Ishikawa (cell line): Measurements from ENCODE around the gene DMRTA2.

ENCODE experiments used
- CEBPB ChIP-seq: IDR thresholded peaks from 2 replicates; pipeline ENCODE4 v1.6.1; 2012
- CREB1 ChIP-seq: IDR thresholded peaks from 2 replicates; pipeline ENCODE4 v1.6.1; 2012; ENCODE audit warnings: low read depth
- EGR1 ChIP-seq: IDR thresholded peaks from 2 replicates; pipeline ENCODE4 v1.6.1; 2012
- EP300 ChIP-seq: IDR thresholded peaks from 2 replicates; pipeline ENCODE4 v1.6.1; 2012; ENCODE audit warnings: borderline replicate concordance
- FOXM1 ChIP-seq: IDR thresholded peaks from 2 replicates; pipeline ENCODE4 v1.6.1; 2012; ENCODE audit warnings: low read depth, borderline replicate concordance
- NFIC ChIP-seq: IDR thresholded peaks from 2 replicates; pipeline ENCODE4 v1.6.1; 2012
- RAD21 ChIP-seq: IDR thresholded peaks from 2 replicates; pipeline ENCODE4 v1.6.1; 2012; ENCODE audit warnings: low read depth
- TAF1 ChIP-seq: IDR thresholded peaks from 2 replicates; pipeline ENCODE4 v1.6.1; 2012; ENCODE audit warnings: low read depth, mild to moderate bottlenecking
- TCF12 ChIP-seq: IDR thresholded peaks from 2 replicates; pipeline ENCODE4 v1.6.1; 2012; ENCODE audit warnings: low read depth
- TEAD4 ChIP-seq: IDR thresholded peaks from 2 replicates; pipeline ENCODE4 v1.6.1; 2012
- YY1 ChIP-seq: IDR thresholded peaks from 2 replicates; pipeline ENCODE4 v1.6.1; 2012; ENCODE audit warnings: low read depth
- ZBTB7A ChIP-seq: IDR thresholded peaks from 2 replicates; pipeline ENCODE4 v1.6.1; 2012; ENCODE audit warnings: low read depth
- TF ChIP-seq, protein P1 (sequence below): IDR thresholded peaks from 2 replicates; pipeline ENCODE4 v1.6.1; 2012; ENCODE audit warnings: low read depth, mild to moderate bottlenecking
- TF ChIP-seq, protein P2 (sequence below): IDR thresholded peaks from 2 replicates; pipeline ENCODE4 v1.6.1; 2012
- TF ChIP-seq, protein P3 (sequence below): IDR thresholded peaks from 2 replicates; pipeline ENCODE4 v1.6.1; 2012

Gene DMRTA2

DNA sequence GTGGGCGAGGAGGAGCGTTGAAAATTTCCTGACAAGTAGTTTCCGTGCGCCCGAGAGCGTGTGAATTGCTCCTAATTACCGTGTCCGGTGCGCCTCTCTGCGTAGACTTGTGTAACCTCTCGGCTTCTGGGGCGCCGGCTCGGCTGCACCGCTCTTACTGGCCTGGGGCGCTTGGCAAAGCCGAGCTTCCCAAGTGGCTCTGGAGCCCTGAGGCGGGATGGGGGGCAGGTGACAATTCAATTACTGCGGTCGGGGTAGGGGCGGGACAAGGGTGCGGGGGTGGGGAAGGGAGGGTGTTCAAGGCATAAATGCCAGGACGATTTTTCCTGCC is 392 bp upstream of the DMRTA2 start:
- TF ChIP-seq TCF12 (no peak), CEBPB (peak; percentile 37; the same call in 1 of the 2 replicates)

DNA sequence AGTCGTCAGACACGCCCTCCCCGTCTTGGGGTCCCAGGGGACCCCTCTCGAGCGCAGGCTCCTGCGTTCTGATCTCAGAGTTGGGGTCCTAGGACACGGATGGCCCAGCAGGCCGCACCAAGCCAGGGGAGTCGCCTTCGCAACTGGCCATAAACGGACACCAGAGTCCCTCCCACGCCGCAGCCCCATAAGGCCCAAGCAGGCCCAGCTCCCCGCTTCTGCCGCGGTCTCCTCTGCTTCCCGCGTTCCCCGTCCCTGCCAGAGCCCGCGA is 633 bp downstream of the DMRTA2 start:
- TF ChIP-seq ZBTB7A: no peak
- no peak for TF ChIP-seq EGR1
- TF ChIP-seq CEBPB: no peak
- no peak for TF ChIP-seq FOXM1
- TF ChIP-seq, protein P1, sequence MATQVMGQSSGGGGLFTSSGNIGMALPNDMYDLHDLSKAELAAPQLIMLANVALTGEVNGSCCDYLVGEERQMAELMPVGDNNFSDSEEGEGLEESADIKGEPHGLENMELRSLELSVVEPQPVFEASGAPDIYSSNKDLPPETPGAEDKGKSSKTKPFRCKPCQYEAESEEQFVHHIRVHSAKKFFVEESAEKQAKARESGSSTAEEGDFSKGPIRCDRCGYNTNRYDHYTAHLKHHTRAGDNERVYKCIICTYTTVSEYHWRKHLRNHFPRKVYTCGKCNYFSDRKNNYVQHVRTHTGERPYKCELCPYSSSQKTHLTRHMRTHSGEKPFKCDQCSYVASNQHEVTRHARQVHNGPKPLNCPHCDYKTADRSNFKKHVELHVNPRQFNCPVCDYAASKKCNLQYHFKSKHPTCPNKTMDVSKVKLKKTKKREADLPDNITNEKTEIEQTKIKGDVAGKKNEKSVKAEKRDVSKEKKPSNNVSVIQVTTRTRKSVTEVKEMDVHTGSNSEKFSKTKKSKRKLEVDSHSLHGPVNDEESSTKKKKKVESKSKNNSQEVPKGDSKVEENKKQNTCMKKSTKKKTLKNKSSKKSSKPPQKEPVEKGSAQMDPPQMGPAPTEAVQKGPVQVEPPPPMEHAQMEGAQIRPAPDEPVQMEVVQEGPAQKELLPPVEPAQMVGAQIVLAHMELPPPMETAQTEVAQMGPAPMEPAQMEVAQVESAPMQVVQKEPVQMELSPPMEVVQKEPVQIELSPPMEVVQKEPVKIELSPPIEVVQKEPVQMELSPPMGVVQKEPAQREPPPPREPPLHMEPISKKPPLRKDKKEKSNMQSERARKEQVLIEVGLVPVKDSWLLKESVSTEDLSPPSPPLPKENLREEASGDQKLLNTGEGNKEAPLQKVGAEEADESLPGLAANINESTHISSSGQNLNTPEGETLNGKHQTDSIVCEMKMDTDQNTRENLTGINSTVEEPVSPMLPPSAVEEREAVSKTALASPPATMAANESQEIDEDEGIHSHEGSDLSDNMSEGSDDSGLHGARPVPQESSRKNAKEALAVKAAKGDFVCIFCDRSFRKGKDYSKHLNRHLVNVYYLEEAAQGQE: no peak
- no peak for TF ChIP-seq TCF12
- TF ChIP-seq EP300: no peak
- no peak for TF ChIP-seq CREB1
- TF ChIP-seq TAF1: no peak
- TF ChIP-seq, protein P2, sequence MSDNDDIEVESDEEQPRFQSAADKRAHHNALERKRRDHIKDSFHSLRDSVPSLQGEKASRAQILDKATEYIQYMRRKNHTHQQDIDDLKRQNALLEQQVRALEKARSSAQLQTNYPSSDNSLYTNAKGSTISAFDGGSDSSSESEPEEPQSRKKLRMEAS: no peak
- TF ChIP-seq YY1: no peak
- TF ChIP-seq RAD21: no peak
- no peak for TF ChIP-seq TEAD4
- TF ChIP-seq, protein P3, sequence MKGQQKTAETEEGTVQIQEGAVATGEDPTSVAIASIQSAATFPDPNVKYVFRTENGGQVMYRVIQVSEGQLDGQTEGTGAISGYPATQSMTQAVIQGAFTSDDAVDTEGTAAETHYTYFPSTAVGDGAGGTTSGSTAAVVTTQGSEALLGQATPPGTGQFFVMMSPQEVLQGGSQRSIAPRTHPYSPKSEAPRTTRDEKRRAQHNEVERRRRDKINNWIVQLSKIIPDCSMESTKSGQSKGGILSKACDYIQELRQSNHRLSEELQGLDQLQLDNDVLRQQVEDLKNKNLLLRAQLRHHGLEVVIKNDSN: no peak
- no peak for TF ChIP-seq NFIC

DNA sequence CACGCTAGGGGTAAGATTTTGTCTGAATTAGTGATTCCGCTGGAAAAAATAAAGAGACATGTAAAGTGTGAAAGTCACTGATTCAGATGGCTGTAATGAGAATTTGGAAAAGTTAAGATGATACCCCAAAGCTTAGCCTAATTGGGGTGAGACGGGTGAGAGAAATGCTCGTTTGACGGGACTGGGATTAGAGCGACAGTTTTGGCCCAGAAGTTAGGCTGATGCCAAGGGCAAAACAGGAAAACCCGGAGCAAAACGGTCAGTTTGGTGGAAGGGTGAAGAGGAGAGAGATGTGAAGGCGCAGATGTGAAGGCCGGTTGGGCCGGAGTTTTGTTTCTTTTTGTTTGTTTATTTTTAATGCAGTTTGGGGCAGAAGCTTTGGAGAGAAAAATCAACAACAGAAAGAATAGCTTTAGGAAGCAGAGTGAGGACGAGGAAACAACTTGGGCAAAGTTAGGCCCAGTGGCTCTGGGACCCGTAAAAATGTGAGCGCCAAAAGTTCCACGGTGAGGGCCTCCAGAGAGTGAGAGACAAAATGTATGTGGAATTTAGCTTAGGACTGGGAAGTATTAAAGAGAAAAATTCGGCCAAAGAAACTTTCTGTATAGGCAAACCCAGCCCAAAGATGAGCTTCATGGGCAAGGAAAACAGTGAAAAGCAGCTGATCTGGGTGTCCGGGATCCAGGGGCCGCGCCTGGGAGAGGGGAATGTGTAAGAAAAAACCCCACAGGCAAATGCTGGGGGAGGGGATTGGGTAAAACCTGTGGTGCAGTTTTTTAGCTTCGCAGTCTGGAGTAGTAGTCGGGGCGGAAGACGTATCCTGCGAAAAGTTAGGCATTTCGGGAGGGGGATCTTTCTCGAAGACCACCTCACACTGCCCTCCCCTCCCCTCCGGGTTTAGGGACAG is 1.2 kb downstream of the DMRTA2 start:
- TF ChIP-seq EGR1 (no peak), TAF1 (0 out of 2 replicates have a peak, but pooled peaks have one; percentile 17)

DNA sequence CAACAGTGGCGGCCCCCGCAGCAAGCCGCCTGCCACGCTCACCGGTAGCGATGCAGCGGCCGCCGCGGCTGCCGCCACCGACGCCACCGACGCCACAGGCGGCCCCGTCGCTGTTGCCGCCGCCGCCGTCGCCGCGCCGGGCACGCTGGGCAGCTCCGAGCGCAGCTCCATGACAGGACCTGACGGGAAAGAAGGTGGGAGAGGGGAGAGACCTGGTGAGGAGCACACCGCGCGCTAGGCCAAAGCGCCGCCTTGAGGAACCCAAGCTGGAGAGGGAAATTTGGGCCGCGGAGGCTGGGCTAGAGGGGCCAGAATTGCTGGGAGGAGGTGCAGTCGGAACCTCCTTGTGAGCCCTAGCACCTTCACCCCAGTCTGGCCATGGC is 1.9 kb downstream of the DMRTA2 start:
- TF ChIP-seq TCF12 (no peak), CEBPB (no peak), YY1 (no peak), FOXM1 (no peak), RAD21 (no peak), TAF1 (no peak), EP300 (no peak), NFIC (no peak), ZBTB7A (no peak), CREB1 (no peak), TEAD4 (no peak), EGR1 (no peak)
- TF ChIP-seq, protein P3: no peak
- TF ChIP-seq, protein P2: no peak
- TF ChIP-seq, protein P1: no peak

DNA sequence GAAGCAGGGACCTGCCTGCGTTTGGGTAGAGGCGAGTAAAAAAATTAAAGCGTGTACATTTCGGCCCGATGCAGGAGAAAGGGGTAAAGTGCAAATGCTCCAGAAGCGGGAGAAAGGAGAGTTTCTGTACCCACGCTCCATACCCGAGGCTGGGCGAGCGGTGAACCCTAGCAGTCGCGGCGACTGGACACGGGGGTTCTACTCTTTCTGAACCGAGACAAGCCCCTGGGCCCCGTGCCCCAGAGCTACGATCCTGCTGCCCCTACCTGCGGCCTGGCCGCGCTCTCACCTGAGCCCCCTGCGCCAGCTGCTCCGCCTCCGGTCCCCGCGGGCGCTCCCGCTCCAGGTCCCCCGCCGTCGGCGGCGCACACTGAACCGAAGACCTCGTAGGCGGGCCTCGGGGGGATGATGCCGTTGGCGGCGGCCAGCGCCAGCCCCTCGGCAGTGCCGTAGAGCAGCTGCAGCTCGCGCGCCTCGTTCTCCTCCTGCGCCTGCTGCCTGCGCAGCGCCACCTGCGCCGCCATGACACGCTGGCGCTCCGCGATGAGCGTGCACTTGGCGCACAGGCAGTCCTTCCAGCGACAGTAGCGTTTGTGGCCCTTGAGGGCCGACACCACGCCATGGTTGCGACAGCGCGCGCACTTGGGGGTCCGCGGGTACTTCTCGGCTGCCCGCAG is 2.4 kb downstream of the DMRTA2 start:
- no peak for TF ChIP-seq TAF1
- no peak for TF ChIP-seq TEAD4

DNA sequence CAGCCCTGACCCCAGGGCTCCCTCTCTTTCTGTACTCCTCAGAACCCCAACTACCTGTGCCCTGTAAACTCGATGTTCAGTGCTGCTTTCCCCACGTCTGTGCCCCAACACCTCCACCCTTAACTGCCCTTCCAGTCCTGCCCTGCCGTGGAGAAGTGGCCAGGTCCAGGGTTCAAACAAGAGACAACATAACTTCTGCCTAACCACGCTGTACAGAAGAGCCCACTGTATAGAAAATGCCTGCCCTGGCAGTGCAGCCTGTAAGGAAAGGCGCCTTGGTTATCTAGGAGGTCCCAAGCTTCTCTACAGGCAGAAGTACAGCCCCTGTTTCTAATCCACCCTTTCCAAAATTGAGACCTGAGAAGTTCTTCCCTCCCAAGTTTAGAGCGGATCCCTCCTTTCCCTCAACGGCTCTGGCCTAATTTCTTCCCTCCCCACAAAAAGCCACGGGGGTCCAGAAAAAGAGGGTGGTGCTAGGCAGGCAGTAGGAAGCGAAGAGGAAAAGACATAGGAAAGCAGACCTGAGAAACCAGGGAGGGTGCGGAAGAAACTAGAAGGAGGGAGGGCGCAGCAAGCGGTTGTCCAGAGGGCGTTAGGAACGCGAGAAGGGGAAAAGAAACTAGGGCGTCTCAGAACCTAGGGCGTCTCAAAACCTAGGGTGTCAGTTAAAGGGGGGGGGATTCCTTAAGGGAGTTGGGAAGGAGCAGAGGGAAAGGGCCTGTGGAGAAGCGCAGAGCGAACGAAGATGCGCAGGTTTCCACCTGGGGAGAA is 3.2 kb downstream of the DMRTA2 start:
- TF ChIP-seq ZBTB7A (no peak), CEBPB (no peak), CREB1 (no peak), YY1 (no peak), RAD21 (no peak), FOXM1 (no peak), TEAD4 (no peak), EP300 (no peak), NFIC (no peak), TAF1 (no peak), TCF12 (no peak)
- TF ChIP-seq, protein P3: no peak
- TF ChIP-seq, protein P1: no peak
- TF ChIP-seq, protein P2: no peak
